Liver (tissue), 9 donors: ENCODE results near the gene POU3F1. TPM values are rescaled to one million over a fixed set of nuclear protein-coding genes. Genes with fewer than 3 reads are reported as not detected.

Experiments
- DNase-seq: peaks from one replicate; pipeline ENCODE4 v3.0.0-alpha.2; 2017; ENCODE audit warnings: low spot score
- H3K27ac ChIP-seq, 2 donors: one replicate each; pipeline ENCODE4 v1.7.0; 2013; ENCODE audit warnings: inconsistent platforms in 2 of 2, low read length in 2 of 2, control low read depth in 1 of 2, low read depth in 1 of 2, mild to moderate bottlenecking in 1 of 2
- H3K27me3 ChIP-seq, 4 donors: one replicate each; pipeline versions ENCODE4 v1.6.1 to v1.7.0; 2013; ENCODE audit warnings: low read length in 3 of 4, inconsistent platforms in 1 of 4, mild to moderate bottlenecking in 1 of 4, moderate library complexity in 1 of 4; ENCODE audit not compliant: control insufficient read depth in 4 of 4, insufficient read depth in 4 of 4
- H3K36me3 ChIP-seq, 4 donors: one replicate each; pipeline versions ENCODE4 v1.6.1 to v1.7.0; 2013; ENCODE audit warnings: low read length in 3 of 4, mild to moderate bottlenecking in 3 of 4, low read depth in 1 of 4, moderate library complexity in 1 of 4; ENCODE audit not compliant: control insufficient read depth in 4 of 4, insufficient read depth in 3 of 4
- H3K4me1 ChIP-seq, 4 donors: one replicate each; pipeline versions ENCODE4 v1.6.1 to v1.7.0; 2013; ENCODE audit warnings: low read length in 3 of 4, mild to moderate bottlenecking in 3 of 4, moderate library complexity in 1 of 4; ENCODE audit not compliant: control insufficient read depth in 4 of 4, insufficient read depth in 4 of 4
- H3K4me3 ChIP-seq, 3 donors: one replicate each; pipeline versions ENCODE4 v1.6.1 to v1.7.0; 2013; ENCODE audit warnings: low read length in 3 of 3, control low read depth in 1 of 3, low read depth in 1 of 3, mild to moderate bottlenecking in 1 of 3
- H3K9ac ChIP-seq, 2 donors: one replicate each; pipeline ENCODE4 v1.7.0; 2013; ENCODE audit warnings: low read length in 2 of 2, mild to moderate bottlenecking in 2 of 2, moderate library complexity in 2 of 2, control low read depth in 1 of 2, low read depth in 1 of 2
- H3K9me3 ChIP-seq, 4 donors: one replicate each; pipeline versions ENCODE4 v1.6.1 to v1.7.0; 2013; ENCODE audit warnings: low read length in 3 of 4; ENCODE audit not compliant: control insufficient read depth in 4 of 4
- CTCF ChIP-seq: fragments of 150-350 bp; IDR thresholded peaks from 2 replicates; pipeline ENCODE4 v1.5.1; 2017; ENCODE audit warnings: improper control_type of control experiment, low read depth, low read length; ENCODE audit not compliant: missing input control
- EGR1 ChIP-seq, 2 donors: IDR thresholded peaks; 2 replicates each; pipeline ENCODE4 v1.6.1; 2016 to 2018; ENCODE audit warnings: antibody characterized with exemption in 2 of 2, low read depth in 2 of 2
- FOXA1 ChIP-seq: IDR thresholded peaks from 2 replicates; pipeline ENCODE4 v1.6.1; 2016; ENCODE audit warnings: antibody characterized with exemption
- FOXA2 ChIP-seq: IDR thresholded peaks from 2 replicates; pipeline ENCODE4 v1.6.1; 2016; ENCODE audit warnings: antibody characterized with exemption
- HNF4A ChIP-seq, 2 donors: conservative IDR thresholded peaks; 2 replicates each; pipeline ENCODE4 v1.6.1; 2016; ENCODE audit warnings: antibody characterized with exemption in 2 of 2, mild to moderate bottlenecking in 2 of 2
- HNF4G ChIP-seq: IDR thresholded peaks from 2 replicates; pipeline ENCODE4 v1.6.1; 2016; ENCODE audit warnings: antibody characterized with exemption
- JUND ChIP-seq, 2 donors: IDR thresholded peaks; 2 replicates each; pipeline ENCODE4 v1.6.1; 2016; ENCODE audit warnings: antibody characterized with exemption in 2 of 2
- MAX ChIP-seq: IDR thresholded peaks from 2 replicates; pipeline ENCODE4 v1.6.1; 2016; ENCODE audit warnings: antibody characterized with exemption
- NR2F2 ChIP-seq: IDR thresholded peaks from 2 replicates; pipeline ENCODE4 v1.6.1; 2016; ENCODE audit warnings: antibody characterized with exemption
- RAD21 ChIP-seq, 2 donors: IDR thresholded peaks; 2 replicates each; pipeline ENCODE4 v1.6.1; 2016; ENCODE audit warnings: antibody characterized with exemption in 2 of 2, mild to moderate bottlenecking in 2 of 2
- REST ChIP-seq: IDR thresholded peaks from 2 replicates; pipeline ENCODE4 v1.6.1; 2016; ENCODE audit warnings: antibody characterized with exemption, mild to moderate bottlenecking
- SP1 ChIP-seq: IDR thresholded peaks from 2 replicates; pipeline ENCODE4 v1.6.1; 2018; ENCODE audit warnings: antibody characterized with exemption, mild to moderate bottlenecking
- TAF1 ChIP-seq: conservative IDR thresholded peaks from 2 replicates; pipeline ENCODE4 v1.6.1; 2016; ENCODE audit warnings: antibody characterized with exemption, mild to moderate bottlenecking
- YY1 ChIP-seq: IDR thresholded peaks from 2 replicates; pipeline ENCODE4 v1.6.1; 2016; ENCODE audit warnings: antibody characterized with exemption, mild to moderate bottlenecking
- WGBS: extraction: QIAGEN DNeasy Blood & Tissue Kit; methylation state at CpG from one replicate; pipeline ENCODE4 v1.1.7; 2013; 5-methylcytosine and 5-hydroxymethylcytosine counted together
- polyA plus RNA-seq, 2 donors: library from polyadenylated mRNA; stranded (reverse) in 1 of 2; unstranded in 1 of 2; fragments of 200-250 nt in 1 of 2; fragments of >200 nt in 1 of 2; fragmentation: Nextera tagmentation in 1 of 2; extraction: Ambion mirVana in 1 of 2; gene quantifications; one replicate each; pipeline versions ENCODE4 v1.2.1 to v1.2.3, GENCODE V29; 2013 to 2015
- total RNA-seq, 2 donors: library from RNA; depleted of rRNA; stranded (reverse); fragments of >200 nt; gene quantifications; one replicate each; pipeline ENCODE4 v1.2.3, GENCODE V29; 2014
- TF ChIP-seq, protein P1 (sequence below): IDR thresholded peaks from 2 replicates; pipeline ENCODE4 v1.6.1; 2016; ENCODE audit warnings: antibody characterized with exemption
- TF ChIP-seq, protein P2 (sequence below): IDR thresholded peaks from 2 replicates; pipeline ENCODE4 v1.6.1; 2016; ENCODE audit warnings: antibody characterized with exemption
- donor health status: healthy.
- donor health status: healthy.
- donor health status: healthy.
- donor health status: healthy.
- donor health status: healthy.

Gene POU3F1
- total and polyA plus RNA-seq, 4 donors = not detected

- TF ChIP-seq, protein P1, sequence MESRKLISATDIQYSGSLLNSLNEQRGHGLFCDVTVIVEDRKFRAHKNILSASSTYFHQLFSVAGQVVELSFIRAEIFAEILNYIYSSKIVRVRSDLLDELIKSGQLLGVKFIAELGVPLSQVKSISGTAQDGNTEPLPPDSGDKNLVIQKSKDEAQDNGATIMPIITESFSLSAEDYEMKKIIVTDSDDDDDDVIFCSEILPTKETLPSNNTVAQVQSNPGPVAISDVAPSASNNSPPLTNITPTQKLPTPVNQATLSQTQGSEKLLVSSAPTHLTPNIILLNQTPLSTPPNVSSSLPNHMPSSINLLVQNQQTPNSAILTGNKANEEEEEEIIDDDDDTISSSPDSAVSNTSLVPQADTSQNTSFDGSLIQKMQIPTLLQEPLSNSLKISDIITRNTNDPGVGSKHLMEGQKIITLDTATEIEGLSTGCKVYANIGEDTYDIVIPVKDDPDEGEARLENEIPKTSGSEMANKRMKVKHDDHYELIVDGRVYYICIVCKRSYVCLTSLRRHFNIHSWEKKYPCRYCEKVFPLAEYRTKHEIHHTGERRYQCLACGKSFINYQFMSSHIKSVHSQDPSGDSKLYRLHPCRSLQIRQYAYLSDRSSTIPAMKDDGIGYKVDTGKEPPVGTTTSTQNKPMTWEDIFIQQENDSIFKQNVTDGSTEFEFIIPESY = no peak
Measured at GRCh38 chr1:38068980-38069340, 22.4 kb upstream of the POU3F1 start (continued).

- DNase-seq = no peak
- WGBS = 65% methylated on average over 14 of the region's 14 CpGs
- TF ChIP-seq HNF4A (conservative IDR thresholded peaks at IDR 0.05) (no peak), FOXA2 (no peak), HNF4G (no peak), SP1 (no peak), NR2F2 (no peak), EGR1 (IDR thresholded peaks at IDR 0.05; ENCODE audit: low read depth in 2 of 2) (no peak), REST (no peak), FOXA1 (no peak), TAF1 (no peak), YY1 (no peak)
- TF ChIP-seq, protein P2, sequence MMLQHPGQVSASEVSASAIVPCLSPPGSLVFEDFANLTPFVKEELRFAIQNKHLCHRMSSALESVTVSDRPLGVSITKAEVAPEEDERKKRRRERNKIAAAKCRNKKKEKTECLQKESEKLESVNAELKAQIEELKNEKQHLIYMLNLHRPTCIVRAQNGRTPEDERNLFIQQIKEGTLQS = no peak
Measured at GRCh38 chr1:38068220-38068979, 21.8 kb upstream of the POU3F1 start.

GRCh38 chr1:38064197-38064903 is 17.8 kb upstream of the POU3F1 start:
- no peak overlapping the region for H3K9ac ChIP-seq
- H3K36me3 ChIP-seq = no peaks in the 10 kb centered on the region
- no peaks in the 10 kb centered on the region for H3K4me1 ChIP-seq
- 82% methylated on average over 11 of the region's 11 CpGs for WGBS
- no peaks in the 10 kb centered on the region for H3K27me3 ChIP-seq
- no peak overlapping the region for H3K27ac ChIP-seq
- DNase-seq = no peak
- no peaks in the 10 kb centered on the region for H3K9me3 ChIP-seq
- no peak overlapping the region for H3K4me3 ChIP-seq
- TF ChIP-seq RAD21 (IDR thresholded peaks at IDR 0.05) (no peak), HNF4G (no peak), CTCF (no peak), FOXA2 (no peak), SP1 (no peak), MAX (no peak), JUND (IDR thresholded peaks at IDR 0.05) (no peak), TAF1 (no peak), HNF4A (conservative IDR thresholded peaks at IDR 0.05) (no peak), YY1 (no peak), REST (no peak), EGR1 (IDR thresholded peaks at IDR 0.05; ENCODE audit: low read depth in 2 of 2) (no peak)
- TF ChIP-seq, protein P2 = no peak

More at GRCh38 chr1:38068220-38068979, 21.8 kb upstream of the POU3F1 start:
- H3K4me1 ChIP-seq = no peaks in the 10 kb centered on the region
- no peaks in the 10 kb centered on the region for H3K9me3 ChIP-seq
- no peaks in the 10 kb centered on the region for H3K36me3 ChIP-seq
- no peaks in the 10 kb centered on the region for H3K27me3 ChIP-seq
- H3K4me3 ChIP-seq = no peak overlapping the region
- H3K9ac ChIP-seq = no peak overlapping the region
- no peak overlapping the region for H3K27ac ChIP-seq
